ENCODE measurements around the gene CXXC5.

The CXXC5 gene

DNA sequence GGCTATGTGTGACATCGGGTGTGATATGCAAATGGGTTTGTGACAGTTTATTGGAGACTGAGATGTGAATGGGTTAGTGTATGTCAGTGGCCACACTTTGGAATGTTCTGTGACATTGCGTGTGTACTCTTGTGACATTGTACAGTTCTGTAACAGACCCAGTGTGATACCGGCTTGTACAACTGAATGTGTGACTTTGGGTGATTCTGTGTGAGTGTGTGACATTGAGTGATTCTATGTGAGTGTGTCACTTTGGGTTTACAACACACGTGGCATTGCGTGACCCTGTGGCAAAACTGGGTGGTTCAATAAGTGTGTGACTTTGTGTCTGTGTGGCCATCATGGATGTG is 38.2 kb downstream of the CXXC5 start:
- TF ChIP-seq, protein P1, sequence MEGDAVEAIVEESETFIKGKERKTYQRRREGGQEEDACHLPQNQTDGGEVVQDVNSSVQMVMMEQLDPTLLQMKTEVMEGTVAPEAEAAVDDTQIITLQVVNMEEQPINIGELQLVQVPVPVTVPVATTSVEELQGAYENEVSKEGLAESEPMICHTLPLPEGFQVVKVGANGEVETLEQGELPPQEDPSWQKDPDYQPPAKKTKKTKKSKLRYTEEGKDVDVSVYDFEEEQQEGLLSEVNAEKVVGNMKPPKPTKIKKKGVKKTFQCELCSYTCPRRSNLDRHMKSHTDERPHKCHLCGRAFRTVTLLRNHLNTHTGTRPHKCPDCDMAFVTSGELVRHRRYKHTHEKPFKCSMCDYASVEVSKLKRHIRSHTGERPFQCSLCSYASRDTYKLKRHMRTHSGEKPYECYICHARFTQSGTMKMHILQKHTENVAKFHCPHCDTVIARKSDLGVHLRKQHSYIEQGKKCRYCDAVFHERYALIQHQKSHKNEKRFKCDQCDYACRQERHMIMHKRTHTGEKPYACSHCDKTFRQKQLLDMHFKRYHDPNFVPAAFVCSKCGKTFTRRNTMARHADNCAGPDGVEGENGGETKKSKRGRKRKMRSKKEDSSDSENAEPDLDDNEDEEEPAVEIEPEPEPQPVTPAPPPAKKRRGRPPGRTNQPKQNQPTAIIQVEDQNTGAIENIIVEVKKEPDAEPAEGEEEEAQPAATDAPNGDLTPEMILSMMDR (conservative IDR thresholded peaks at IDR 0.05; ENCODE audit: control insufficient read depth, insufficient read depth, low read depth, low read length) = no peak
- H3K4me3 ChIP-seq (ENCODE audit: control insufficient read depth, low read depth, low read length) = no peak overlapping the region
- DNase-seq (ENCODE audit: low read depth) = no peak

DNA sequence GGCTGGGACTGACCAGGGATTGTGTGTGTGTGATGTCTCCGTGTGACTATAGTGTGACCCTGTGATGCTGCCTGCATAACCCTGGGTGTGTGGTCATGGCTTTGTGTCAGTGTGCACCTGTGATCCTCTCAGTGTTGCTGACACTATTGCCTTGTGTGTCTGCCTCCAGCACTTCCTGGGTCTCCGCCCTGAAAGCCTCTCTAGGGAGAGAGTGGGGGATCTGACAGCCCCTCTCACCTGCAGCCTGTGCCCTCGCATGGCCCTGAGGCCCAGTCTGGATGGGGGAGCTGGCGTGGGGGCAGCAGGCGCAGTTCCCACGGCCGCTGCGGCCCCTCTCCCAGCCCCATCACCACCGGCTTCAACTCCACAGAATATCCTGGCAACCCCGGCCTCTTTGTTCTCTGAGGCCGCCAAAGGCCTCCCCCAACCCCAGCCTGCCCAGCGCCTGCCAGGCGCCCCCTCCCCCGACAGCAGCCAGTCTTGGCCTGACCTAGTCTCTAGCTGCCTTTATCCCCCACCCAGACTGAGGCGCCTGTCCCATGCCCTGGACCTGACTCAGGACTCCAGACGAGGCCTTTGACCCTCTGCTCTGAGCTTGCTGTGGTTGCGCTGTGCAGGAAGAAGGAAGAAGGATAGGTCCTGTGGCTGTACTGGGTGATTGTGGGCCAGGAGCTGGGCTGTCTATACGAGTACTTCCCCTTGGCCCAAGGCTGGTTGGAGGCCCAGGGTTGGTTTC is 38.7 kb downstream of the CXXC5 start:
- no peak for DNase-seq (ENCODE audit: low read depth)
- no peak overlapping the region for H3K4me3 ChIP-seq (ENCODE audit: control insufficient read depth, low read depth, low read length)
- TF ChIP-seq, protein P1 (conservative IDR thresholded peaks at IDR 0.05; ENCODE audit: control insufficient read depth, insufficient read depth, low read depth, low read length) = no peak

DNA sequence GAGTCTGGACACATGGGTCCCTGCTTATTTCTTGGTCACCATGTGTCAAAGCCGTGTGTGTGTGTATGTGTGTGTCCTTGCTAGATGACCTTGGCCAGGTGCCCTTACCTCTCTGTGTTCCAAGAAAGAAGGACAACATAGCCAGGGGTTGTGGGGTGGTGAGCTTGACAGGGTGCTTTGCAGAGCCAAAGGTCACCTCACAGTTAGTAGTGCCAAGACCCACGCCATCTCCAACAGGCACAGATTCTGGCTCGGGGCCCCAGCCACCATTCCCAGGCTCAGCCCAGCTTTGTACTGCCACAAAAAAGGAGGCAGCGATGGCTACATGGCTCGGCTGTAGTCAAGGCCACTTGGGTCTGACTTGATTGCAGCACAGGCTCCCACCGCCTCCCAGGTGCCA is 39.5 kb downstream of the CXXC5 start:
- no peak for DNase-seq (ENCODE audit: low read depth)
- TF ChIP-seq, protein P1 (conservative IDR thresholded peaks at IDR 0.05; ENCODE audit: control insufficient read depth, insufficient read depth, low read depth, low read length) = no peak
- H3K4me3 ChIP-seq (ENCODE audit: control insufficient read depth, low read depth, low read length) = no peak overlapping the region

DNA sequence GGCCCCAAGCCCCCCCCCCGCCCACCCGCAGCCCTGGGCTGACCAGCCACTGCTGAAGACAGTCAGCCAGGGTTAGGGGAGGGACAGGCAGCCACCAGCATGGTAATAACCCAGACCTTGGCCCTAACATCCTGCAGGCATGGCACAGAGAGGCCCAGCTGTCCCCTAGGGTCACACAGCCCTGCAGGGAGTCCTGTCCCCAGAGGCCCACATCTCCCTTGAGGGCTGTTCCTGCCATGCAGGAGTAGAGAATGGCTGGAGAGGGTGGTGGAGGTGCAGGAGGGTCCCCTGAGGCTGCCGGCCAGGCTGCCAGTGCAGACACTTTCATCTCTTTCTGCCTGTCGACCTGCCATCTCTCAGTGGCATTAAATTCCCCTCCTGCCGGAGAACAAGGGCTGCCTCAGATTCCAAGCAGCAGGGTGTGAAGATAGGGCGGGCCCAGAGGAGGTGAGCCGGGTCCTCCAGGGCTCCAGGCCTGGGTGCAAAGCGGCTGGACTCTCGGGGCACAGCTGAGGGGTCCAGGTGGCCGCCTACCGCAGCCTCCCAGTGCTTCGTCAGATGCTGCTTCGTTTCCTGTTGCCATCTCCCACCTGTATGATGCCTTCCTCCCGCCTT is 40.0 kb downstream of the CXXC5 start:
- DNase-seq (ENCODE audit: low read depth) = no peak
- TF ChIP-seq, protein P1 (conservative IDR thresholded peaks at IDR 0.05; ENCODE audit: control insufficient read depth, insufficient read depth, low read depth, low read length) = no peak
- H3K4me3 ChIP-seq (ENCODE audit: control insufficient read depth, low read depth, low read length) = no peak overlapping the region

DNA sequence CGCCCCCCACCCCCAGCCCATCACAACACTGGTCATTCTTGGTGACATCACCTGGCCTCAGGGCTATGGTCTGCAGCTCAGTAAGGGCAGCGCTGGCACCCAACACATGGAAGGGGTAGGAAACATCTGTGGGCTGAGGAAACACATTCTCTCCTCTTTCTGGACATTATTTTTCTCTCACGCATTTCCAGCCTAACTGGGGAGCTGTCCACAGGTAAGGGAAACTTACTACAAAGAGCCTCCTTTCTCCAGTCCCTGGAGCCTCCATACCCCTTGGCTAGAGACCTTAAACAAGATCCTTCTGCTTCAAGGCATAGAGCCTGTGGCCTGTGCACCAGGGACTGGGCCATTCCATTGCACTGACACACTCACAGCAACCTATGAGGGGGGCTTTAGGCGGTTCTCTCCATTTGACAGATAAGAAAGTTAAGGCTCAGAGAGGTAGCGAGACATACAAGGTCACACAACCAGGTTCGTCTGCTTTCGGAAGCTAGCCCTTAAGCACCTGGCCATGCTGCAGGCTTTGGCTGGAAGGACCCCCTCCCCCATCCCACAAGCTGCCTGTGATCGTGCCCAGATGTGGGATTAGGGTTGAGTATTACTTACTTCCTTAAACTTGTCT is 40.7 kb downstream of the CXXC5 start:
- TF ChIP-seq, protein P1 (conservative IDR thresholded peaks at IDR 0.05; ENCODE audit: control insufficient read depth, insufficient read depth, low read depth, low read length) = no peak
- DNase-seq (ENCODE audit: low read depth) = no peak
- H3K4me3 ChIP-seq (ENCODE audit: control insufficient read depth, low read depth, low read length) = no peak overlapping the region

DNA sequence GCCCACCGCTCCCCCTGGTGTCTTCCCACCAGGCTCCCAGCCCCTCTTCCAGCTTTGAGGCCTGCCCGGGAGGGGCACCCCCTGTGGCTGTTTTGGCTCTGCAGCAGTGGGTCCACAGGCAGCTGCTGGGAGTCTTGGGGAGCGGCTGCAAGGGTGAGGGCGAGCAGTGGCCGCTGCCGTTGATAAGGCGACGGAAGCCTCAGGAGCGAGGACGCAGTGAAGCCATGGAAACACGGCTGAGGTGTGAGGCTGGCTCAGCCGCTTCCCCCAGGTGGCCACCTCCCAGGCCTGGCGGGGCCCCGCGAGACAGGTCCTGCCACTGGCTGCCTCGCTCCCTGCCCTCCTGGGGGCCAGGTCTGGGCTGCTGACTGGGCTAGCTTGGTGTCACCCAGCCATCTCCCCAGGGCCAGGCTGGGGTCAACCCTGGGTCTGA is 41.5 kb downstream of the CXXC5 start:
- no peak overlapping the region for H3K4me3 ChIP-seq (ENCODE audit: control insufficient read depth, low read depth, low read length)
- TF ChIP-seq, protein P1 (conservative IDR thresholded peaks at IDR 0.05; ENCODE audit: control insufficient read depth, insufficient read depth, low read depth, low read length) = peak; percentile 2
- no peak for DNase-seq (ENCODE audit: low read depth)
